DMS114 treated with DMSO at 0.1 percent for 48 hours (cell line): ENCODE measurements around the gene CNIH2.
"Not testable (repeated sequence)": the region's sequence is repeated elsewhere in the genome, so short reads cannot be mapped to it uniquely, and the experiment has no call there.

Experiments used
- DNase-seq: peaks from one replicate; lab custom pipeline; 2025; ENCODE audit not compliant: unreplicated experiment; lab: John Stamatoyannopoulos, UW

Gene CNIH2

DNA sequence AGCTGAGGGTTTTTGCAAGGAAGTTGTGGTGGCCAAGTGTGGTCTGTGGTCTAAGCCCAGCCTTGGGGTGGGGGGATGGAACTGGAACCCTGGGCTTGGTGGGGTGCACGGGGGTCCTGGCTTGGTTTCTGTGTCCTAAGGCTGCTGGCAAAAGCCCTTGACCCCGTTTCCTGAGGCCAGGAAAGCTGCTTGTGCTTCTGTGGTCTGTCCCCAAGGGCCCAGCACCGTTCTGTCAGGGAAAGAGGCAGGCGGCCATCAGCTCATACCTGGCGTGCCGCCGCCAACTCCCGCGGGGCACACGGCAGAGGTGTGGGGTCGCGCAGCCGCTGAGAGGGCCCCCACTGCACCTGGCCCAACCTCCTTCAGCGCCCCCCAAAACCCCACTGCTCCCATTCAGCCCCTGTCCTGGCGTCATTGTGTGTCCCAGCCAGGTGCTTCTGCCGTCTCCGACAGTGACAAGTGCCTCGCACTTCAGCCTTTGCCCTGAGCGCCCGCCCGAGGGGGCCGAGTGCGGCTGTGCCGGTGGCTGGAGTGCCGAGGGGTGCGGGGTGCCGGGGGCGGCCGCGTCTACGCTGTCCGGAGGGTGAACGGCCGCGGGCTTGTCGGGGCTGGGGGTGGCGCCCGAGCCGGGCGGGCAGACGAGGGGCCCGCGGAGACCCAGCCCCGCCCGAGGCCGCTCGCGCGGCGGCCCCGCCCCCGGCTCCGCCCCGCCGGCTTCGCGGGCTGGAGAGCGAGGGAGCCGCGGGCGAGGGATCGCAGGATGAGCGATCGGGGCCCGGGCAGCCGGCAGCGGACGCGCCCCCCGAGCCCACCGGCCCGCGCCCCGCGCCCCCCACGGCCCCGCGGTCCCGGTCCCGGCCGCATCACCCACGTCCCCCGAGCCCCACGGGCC is at the start of gene CNIH2:
Gene CNIH2, plus strand, starts transcription at position 705 of the 892 bp plus-strand sequence. CDS start 282 bp downstream, outside the sequence.
- no peak for DNase-seq

DNA sequence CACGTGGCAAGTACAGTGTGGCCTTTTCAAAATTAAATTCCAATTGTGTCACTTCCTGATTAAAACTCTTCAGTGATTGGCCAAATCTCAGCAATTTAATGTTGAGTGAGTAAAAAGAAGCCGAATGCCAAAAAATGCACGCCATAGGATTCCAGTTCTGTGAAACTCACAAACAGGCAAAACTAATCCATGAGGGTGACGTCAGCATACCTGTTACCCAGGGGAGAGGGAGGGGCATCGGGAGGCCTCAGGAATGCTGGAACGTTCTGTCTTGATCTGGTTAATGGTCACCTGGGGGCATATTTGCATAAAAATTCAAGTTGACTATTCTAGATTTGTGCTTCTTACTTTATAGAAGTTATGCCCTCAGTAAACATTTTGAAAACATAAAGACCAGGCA is 49.5 kb upstream of the CNIH2 start:
- DNase-seq = no peak

DNA sequence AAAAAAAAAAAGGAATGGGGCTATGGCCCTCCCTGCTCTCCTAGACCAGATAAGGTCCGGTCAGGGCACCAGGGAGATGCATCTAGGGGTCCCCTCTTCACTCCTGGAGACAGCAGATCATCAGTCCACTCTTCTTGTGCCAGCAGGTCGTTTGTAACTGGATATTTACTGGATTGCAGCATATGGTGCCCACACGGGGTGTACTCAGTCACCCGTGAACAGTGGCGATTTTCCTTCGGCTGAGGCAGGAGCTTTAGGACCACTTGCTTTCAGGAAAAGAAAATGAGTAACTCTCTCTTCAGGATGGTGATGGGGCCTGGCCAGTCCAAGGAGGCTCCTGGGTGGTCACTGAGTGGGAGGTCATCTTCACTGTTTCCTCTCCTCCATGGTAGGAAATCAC is 47.8 kb upstream of the CNIH2 start:
- no peak for DNase-seq

DNA sequence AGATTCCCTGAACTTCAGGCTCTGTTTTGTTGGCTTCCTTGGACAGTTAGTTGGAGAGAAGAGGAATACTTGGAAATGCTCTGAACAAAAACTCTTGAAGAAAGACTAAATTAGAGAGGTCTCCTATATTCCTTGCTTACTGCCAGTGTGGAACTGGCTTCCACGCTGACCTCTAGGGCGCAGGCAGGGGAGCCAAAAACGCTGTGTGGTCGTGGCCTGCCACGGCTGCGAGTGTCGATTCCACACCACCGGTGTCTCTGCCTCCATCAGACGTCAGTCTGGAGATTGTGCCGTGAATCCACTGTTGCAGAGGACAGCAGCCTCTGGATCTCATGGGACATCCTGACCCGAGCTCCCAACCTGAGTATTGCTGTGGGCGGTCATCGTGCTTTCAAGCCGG is 47.0 kb upstream of the CNIH2 start:
- DNase-seq = no peak

DNA sequence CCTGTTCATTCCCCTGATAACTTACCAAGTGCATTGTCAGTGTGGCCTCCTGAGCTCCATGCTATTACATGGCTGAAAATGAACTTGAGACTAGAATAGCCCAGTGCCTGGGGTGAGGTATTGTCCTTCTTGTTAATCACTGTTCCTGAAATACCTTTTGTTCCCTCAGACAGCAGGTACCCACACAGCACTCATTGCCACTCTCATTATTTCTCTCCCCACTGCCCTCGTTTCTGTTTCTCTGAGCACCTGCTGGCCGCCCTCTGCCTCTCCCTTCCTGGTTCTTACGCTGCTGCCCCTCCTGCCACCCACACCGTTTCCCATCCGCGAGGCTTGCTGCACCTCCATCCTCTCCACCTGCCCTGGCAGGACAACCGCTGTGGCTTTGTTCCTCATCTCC is 46.4 kb upstream of the CNIH2 start:
- DNase-seq = no peak

DNA sequence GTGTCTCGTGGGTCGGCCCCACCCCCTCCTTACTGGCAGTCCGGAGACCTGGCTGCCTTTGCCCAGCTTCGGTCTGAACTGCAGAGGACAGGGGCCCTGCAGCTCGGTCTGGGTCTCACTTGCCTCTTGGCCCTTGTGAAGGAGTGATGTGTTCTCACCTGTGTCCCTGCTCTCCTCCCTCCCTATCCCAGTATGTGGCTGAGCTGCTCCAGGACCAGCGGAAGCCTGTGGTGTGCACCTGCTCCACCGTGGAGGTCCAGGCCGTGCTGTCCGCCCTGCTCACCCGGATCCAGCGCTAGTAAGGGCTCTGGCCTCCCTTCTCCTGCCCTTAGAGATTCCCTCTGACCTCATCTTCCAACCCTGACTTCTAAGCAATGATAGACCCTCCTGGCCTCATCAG is 45.2 kb upstream of the CNIH2 start:
- no peak for DNase-seq

DNA sequence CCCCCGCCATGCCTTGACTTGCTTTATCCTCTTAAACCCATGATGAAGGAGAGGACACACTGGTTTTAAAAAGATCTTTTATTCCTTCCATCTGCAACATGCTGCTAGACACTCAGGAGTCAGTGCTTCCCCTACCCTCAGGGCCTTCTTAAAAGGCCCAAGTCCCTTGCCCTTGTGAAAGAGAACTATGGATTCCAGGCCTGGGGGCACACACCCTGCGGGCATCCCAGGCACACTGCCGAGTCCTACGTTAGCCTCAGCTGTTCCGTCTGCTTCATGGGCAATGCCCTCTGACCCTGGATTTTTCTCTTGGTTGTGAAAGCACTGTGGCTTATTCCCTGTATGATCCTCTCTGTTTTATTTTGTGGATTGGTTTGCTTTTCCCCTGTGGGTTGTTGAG is 44.7 kb upstream of the CNIH2 start:
- DNase-seq = no peak

DNA sequence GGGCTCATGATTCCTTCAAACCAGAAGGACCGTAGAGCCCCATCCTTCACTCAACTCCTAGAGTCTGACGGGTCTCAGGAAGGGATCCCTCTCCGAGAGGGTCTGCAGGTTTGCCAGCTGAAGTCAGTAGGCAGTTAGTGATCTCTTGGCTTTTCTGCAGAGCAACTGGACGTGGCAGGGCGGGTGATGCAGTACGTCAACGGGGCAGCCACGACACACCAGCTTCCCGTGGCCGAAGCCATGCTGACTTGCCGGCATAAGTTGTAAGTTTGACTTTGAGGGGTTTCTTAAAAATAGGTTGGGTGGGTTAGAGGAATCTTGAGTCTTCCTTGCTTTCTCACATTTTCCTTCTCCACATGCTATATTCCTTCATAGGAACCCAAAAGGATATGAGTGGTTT is 42.8 kb upstream of the CNIH2 start:
- no peak for DNase-seq

DNA sequence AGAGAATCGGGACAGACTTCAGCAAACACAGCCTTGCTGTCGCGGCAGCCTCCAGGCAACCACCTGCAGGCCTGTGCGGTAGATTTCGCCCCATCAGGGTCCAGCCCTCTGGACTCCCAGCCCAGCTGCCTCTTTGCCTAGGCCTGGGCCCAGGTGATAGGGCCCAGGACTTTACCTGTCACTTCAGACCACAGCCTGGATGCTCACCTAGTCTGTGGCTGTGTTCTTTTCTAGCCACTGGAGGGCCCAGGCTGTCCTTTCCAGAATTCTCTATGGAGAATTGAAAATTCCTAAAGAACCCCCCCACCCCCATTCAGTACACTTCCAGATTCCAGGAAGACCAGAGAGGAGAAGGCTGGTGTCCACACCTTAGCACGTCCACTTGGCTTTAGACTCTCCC is 40.1 kb upstream of the CNIH2 start:
- DNase-seq = no peak

DNA sequence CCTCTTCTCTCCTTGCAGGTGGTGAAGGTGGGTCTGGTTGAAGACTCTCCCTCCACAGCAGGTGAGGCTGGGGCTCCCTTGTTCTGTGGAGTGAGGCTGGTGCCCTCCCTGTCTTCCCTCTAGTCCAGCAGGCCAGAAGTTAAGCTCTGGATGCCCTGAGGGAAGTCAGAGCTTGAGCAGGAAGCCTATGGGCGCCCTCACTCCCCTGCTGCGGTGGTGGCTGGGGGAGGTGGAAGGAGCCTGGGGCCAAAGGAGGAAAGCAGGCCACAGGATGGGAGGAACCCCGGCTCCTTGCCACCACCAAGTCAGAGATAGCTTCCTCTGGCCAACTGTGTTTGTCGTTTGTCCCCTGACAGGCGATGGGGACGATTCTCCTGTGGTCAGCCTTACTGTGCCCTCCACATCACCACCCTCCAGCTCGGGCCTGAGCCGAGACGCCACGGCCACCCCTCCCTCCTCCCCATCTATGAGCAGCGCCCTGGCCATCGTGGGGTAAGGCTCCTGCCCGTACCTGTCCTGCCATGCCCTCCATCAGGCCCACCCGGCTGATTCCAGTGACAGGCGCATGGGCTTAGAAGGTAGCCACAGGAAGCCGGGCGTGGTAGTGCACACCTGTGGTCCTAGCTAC is 39.1 kb upstream of the CNIH2 start:
- DNase-seq = no peak

DNA sequence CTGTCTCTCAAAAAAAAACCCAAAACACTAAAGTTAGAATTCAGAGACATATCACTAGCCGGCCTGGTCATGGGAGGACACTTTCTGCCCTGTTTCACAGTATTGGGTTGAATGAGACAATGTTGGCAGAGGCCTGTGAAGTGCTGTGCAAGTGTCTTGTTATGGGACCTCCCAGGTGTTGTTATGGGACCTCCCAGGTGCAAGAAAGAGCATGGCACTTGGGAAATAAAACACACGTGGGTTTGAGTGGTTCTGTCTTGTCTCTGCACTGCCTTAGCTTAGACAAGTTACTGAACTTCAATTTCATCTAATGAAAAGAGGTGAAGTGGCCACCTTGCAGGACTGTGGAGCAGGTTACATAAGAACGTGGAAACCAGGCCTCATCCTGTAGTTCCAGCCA is 38.5 kb upstream of the CNIH2 start:
- DNase-seq = no peak

DNA sequence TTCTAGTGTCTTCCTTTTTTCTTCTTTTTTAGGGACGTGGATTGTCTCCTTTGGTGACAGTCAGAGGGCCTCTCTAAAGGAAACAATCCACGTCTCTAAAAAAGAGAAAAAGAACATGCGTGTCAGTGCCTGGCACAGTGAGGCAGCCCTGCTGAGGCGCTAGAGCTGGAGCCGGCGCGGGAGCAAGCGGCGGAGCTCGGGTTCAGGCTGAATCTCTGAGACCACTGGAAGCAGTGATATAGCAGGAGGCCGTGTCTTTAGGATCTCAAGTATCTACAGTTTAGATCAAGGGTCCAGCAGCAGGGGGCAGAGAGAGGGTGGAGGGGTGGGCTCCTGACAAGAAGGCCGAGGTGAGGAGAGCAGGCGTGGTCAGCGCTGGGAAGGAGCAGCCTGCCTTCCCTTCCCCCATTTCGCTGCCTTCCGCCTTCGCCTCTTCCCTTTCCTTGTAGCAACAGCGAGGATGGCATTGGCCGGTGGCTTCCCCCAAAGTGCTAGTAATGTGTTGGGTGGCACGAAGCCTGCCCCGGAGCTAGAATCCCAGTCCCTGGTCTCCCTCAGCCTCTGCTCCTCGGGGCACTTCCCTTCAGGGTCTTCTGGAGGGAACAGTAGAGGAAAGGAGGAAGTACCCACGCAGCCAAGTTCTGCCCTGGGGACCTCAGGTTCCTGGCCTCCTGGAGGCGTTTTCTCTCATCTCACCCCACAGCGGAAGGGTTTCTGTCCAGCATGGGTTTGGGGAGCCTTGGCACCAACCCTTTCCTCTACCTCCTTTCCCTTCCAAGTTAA is 37.8 kb upstream of the CNIH2 start:
- no peak for DNase-seq

DNA sequence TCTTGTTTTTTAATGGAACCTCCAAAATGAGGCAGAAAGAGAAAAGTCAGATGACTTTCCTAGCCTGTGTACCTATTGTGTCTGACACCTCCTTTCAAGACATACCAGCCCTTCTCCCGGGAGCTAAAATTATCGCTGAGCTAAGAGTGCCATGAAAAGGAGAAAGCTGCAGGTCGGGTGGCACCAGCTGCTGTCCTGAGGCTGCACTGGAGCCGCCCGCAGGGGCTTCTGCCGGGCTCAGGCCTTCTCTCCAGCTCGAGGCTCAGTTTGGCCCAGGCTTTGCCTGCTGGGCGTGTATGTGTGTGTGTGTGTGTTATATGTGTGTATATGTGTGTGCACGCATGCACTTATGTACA is 37.2 kb upstream of the CNIH2 start:
- no peak for DNase-seq

DNA sequence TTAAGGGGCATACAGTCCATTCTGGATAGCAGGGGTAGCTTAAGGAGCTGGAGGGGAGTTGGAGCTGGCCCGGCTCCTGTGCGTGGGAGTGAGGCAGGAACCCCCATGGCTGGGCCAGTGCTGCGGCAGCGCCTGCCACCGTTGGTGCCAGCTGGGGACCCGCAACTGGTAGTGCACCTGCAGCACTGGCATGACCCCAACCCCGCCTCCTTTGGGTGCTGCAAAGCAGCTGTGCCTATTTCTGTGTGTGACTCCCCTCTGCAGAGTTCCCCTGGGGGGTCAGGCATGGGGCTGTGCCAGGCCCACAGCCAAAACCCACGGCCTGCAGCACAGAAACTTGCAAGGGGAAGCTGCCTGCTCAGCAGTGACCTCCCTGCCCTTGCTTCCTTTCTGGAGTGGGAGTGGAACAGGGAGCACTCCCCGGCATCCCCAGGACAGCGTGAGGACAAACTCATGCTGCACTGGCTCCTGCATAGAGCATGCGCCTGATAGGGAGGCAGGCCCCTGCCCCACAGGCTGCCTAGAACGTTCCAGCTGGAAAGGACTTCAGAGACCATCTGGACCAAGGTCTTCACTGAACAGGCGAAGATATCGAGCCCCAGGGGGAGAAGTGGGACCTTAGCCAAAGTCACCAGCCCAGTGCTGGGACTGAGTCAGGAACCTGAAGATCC is 35.7 kb upstream of the CNIH2 start:
- DNase-seq = no peak

DNA sequence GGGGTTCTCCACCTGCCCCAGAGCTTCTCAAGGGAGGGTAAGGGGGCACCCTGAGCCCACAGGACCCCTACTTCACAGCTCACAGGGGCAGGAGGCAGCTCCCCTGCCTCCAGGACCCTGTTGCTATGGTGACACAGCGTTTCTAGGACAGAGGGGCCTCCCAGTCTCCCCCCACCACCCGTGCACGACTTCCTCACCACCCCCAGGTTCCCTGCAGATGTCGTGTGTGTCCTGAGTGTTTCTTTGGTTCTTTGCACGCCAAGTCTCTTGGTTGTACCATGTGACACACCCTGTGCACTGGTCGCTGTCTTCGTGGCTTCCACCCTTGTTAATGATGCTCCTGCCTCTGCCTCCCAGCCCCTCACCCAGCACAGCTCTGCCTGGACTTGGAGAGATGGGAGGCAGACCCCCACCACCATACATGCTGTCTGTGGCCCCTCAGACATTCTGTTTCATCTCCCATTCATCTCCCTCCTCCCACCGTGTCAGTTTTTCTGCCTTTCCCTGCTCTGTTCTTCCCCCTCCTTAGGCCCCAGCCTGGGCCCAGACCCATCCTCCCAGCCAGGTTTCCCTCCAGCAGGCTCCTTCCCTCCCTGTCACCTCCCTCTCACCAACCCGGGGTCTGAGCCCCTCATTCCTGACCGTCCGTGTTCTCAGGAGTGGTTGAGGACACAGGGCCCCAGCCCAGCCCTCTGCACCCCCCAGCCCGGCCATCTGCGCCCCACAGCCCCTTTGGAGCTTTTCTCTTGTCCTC is 34.0 kb upstream of the CNIH2 start:
- DNase-seq = no peak

DNA sequence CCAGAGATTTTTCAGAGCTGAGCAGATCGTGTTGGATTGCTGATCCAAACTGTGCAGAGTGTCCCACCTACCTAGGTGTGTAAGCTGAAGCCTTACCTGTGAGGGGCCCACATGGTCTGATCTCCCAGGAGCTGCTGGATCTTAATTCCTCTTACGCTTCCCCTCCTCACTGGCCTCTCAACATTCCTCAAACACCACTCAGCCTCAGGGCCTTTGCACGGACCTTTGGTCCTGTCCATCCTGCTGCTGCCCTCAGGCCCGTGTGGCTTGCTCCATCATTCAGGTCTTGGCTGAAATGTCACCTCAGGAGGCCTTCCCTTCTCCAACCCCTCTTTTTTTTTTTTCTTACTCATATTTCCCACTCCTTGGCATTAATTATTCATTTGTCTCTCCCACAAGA is 30.7 kb upstream of the CNIH2 start:
- DNase-seq = no peak

DNA sequence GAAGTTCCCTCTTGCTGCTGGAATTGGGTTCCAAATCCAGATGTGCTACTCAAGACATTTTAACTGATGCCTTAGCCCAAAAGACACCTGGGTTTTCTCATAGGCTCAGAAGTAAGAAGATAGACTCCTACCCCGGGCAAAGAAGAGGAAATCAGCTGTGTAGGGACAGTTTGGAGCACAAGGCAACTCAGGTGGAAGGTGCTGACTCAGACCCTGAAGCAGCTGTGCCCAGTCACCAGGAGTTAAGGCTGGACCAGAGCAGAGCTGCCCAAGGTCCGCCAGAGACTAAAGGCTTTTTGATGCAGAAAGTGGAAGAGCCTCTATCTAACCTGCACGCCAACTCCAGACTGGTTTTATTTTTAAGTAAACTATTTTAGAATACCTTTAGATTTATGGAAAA is 30.2 kb upstream of the CNIH2 start:
- no peak for DNase-seq

DNA sequence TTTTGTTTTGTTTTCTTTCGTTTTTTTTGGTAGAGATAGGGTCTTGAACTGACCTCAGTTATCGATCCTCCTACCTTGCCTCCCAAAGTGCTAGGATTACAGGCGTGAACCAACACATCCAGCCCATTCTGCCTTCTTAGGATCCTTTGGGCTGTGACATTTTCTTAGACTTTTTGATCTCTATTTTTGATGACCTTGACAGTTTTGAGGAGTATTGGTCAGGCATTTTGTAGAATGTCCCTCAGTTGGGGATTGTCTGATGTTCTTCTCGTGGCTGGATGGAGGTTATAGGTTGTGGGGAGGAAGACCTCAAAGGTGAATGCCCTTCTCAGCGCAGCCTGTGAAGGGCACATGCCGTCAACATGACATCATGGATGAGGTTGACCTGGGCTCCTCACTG is 29.1 kb upstream of the CNIH2 start:
- DNase-seq = no peak

DNA sequence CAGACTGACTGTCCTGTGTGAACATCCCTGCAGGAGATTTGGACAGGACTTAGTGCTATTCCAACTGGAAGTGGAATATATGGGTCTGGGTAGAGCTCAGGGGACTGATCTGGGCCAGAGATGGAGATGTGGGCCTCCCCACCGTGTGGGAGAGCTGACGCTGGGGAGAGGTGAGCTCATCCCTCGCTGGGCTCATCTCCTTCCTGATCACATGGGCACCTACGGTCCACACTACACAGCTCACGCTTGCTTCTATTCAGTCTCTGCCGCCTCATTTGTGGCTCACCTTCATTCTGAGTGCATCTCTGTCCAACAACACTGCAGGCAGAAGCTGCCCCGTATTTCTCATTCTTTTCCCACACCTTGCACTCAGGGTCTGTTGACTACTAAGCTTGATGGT is 26.2 kb upstream of the CNIH2 start:
- DNase-seq = no peak

DNA sequence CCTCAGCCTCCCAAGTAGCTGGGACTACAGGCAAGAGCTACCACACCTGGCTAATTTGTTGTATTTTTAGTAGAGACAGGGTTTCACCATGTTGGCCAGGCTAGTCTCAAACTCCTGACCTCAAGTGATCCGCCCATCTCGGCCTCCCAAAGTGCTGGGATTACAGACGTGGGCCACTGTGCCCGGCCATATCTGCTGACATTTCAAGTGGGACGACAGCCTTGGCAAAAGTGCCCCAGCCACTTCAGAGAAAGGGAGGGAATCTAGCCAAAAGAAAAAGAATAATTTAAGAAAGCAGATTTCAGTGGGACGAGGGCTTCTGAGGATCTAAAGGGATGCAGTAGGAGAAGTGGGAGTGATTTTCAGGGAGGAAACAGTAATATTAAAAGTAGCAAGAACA is 24.9 kb upstream of the CNIH2 start:
- DNase-seq = not testable (repeated sequence)

DNA sequence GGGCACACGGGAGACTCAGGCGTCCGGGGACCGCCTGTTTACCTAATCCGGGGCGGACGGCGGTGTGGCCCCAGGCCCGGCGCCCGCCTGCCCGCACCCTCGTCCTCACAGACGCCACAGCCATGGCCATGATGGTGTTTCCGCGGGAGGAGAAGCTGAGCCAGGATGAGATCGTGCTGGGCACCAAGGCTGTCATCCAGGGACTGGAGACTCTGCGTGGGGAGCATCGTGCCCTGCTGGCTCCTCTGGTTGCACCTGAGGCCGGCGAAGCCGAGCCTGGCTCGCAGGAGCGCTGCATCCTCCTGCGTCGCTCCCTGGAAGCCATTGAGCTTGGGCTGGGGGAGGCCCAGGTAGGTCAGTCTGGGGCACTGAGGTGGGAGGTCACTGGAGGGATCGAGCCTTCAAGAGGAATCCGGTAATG is 19.5 kb upstream of the CNIH2 start:
- DNase-seq = no peak
